GM12872 (cell line): ENCODE data around the gene FAM174B.

ENCODE experiments used
- CTCF ChIP-seq: IDR thresholded peaks from 3 replicates; pipeline ENCODE4 v1.5.1; 2011; ENCODE audit warnings: low read depth, mild to moderate bottlenecking, low read length, moderate library complexity; ENCODE audit not compliant: insufficient read depth

Gene FAM174B

DNA sequence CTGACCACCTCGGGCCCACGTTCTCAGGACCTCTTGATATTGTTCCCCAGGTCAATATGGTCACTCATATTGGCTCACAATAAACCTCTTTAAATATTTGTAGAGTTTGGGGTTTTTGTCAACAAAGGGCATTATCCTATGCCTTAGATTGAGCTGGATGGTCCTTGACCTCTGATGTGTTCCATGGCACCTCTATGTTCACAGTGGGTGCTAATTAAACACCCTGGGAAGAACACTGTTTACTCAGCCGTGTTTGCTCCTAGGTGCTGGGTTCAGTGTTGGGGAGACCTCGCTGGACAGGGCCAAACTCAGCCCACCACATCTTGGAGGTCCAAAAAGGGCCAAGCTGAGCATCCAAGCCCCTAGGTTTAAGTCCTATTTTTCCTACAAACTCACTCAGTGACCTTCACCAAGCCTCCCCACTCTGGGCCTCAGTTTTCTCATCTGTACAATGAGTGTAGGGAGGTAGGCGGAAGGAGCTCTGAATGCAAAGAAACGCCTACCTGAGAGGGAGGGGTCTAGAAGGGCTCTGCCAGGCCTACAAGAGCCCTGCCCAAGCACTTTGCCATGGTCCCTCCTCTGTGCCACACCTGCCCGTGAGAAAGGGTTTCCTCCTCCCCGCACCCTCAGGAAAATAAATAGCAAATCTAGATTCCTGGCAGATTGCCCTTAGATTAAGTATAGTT, 7.2 kb downstream of the FAM174B start:
- TF ChIP-seq CTCF = no peak

- TF ChIP-seq CTCF = no peak
Observed at GRCh38 chr15:92647467-92648163, 8.0 kb downstream of the FAM174B start.

DNA sequence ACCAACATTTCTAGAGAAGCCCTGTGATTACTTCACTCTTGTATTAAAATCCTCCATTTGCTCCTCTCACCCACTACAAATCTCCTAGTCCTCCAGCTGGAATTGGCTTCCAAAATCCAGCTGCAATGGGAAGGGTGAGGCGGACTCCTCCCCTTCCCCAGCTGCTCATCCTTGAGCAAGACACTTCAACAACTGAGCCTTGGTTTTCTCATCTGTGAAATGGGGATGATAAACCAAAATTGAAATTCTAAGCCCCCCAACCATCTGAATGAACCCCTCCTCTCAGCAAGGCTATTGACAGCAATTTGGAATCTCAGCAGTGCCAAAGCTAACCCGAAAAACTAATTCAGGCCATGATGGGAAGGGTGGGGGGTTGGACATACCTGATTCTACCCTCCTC, 9.4 kb downstream of the FAM174B start:
- no peak for TF ChIP-seq CTCF

- TF ChIP-seq CTCF = no peak
Observed at GRCh38 chr15:92645731-92646130, 9.8 kb downstream of the FAM174B start.

- no peak for TF ChIP-seq CTCF
Observed at GRCh38 chr15:92645051-92645631, 10.4 kb downstream of the FAM174B start.

DNA sequence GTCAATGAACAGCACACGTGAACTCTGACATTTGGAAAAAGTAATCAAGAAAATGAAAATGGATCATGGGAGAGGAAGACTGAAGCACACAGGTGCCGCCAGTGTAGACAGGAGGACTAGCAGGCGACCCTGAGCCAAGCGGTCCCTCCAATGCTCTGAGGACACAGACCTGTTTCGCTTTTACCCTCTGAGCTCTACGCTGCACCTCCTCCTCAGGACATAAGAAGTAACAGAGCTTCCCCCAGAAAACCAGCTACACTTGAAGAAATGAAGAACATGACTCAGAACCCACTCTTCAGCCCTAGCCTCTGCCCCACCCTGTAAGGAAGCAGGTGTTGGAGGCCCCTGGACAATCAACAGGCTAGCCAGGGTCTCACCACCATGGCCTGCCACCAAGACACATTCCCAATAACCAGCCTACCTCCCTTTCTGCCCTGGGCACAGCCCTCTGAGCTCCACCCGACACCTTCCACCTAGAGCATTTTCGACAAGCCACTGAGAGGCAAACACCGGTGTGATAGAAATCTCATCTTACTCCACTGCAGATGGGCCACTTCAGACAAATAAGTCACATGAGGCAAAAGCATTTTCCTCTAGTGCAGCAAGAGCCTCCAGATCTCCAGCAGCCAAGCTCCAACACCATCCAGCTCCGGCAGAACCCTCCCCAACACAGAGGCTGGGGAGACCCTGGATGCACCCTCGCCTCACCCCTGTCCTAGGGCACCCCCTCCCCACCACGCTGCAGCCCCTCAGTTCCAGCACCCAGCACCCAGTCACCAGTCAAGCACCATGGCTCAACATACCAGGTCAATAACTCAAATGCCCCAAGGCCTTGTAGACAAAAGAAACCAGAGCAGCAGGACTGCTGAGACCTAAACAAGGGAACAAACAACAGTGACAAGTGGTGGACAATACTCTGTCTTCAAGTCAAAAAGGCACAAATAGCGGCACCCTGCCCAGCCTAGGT, 11.4 kb downstream of the FAM174B start:
- no peak for TF ChIP-seq CTCF

GRCh38 chr15:92638709-92639365, 16.7 kb downstream of the FAM174B start:
- TF ChIP-seq CTCF = no peak
